COR-L47 (cell line): ENCODE results near the gene LIMCH1.
"Not testable (repeated sequence)": the region's sequence is repeated elsewhere in the genome, so short reads cannot be mapped to it uniquely, and the experiment has no call there.

Experiments
- DNase-seq: peaks from one replicate; lab custom pipeline; 2025; lab: John Stamatoyannopoulos, UW

Gene LIMCH1

GRCh38 chr4:41731569-41732126 is 193.7 kb downstream of the LIMCH1 start:
- no peak for DNase-seq

- no peak for DNase-seq
Measured at GRCh38 chr4:41734371-41734770, 196.4 kb downstream of the LIMCH1 start.

- DNase-seq, result not testable (repeated sequence)
Measured at GRCh38 chr4:41737491-41737890, 199.5 kb downstream of the LIMCH1 start.

- no peak for DNase-seq
Measured at GRCh38 chr4:41741354-41741753, 203.4 kb downstream of the LIMCH1 start.

- DNase-seq, result no peak
Measured at GRCh38 chr4:41744572-41745291, 206.8 kb downstream of the LIMCH1 start.

- no peak for DNase-seq
Measured at GRCh38 chr4:41745292-41746024, 207.5 kb downstream of the LIMCH1 start.

GRCh38 chr4:41746025-41746439 is 208.1 kb downstream of the LIMCH1 start:
- no peak for DNase-seq

- no peak for DNase-seq
Measured at GRCh38 chr4:41746440-41747229, 208.7 kb downstream of the LIMCH1 start.

GRCh38 chr4:41747230-41748055 is 209.5 kb downstream of the LIMCH1 start:
- DNase-seq, result no peak

GRCh38 chr4:41748074-41748570 is 210.2 kb downstream of the LIMCH1 start:
- no peak for DNase-seq

- no peak for DNase-seq
Measured at GRCh38 chr4:41748571-41749475, 210.9 kb downstream of the LIMCH1 start, which contains the start of gene PHOX2B. Gene PHOX2B, minus strand, starts transcription at chr4:41748725. Its CDS starts 115 bp downstream, at chr4:41748610.

GRCh38 chr4:41749631-41750039 is 211.7 kb downstream of the LIMCH1 start:
- DNase-seq, result no peak
